Duodenal mucosa (tissue), 2 donors: ENCODE measurements around the gene SPATA18.
A peak's percentile ranks its signal among the peaks of the same experiment; 100 is the strongest.

Source experiments
- H3K27ac ChIP-seq: one replicate; pipeline ENCODE4 v1.7.0; 2013; ENCODE audit warnings: low read depth, low read length
- H3K27me3 ChIP-seq, 2 donors: one replicate each; pipeline ENCODE4 v1.7.0; 2013; ENCODE audit warnings: low read length in 2 of 2, control low read depth in 1 of 2; ENCODE audit not compliant: insufficient read depth in 2 of 2, control insufficient read depth in 1 of 2
- H3K36me3 ChIP-seq, 2 donors: one replicate each; pipeline ENCODE4 v1.7.0; 2013; ENCODE audit warnings: low read length in 2 of 2, control low read depth in 1 of 2; ENCODE audit not compliant: insufficient read depth in 2 of 2, control insufficient read depth in 1 of 2
- H3K4me1 ChIP-seq, 2 donors: one replicate each; pipeline ENCODE4 v1.7.0; 2013; ENCODE audit warnings: low read length in 2 of 2, control low read depth in 1 of 2; ENCODE audit not compliant: insufficient read depth in 2 of 2, control insufficient read depth in 1 of 2
- H3K4me3 ChIP-seq, 2 donors: one replicate each; pipeline ENCODE4 v1.7.0; 2013; ENCODE audit warnings: low read length in 2 of 2, low read depth in 1 of 2
- H3K9ac ChIP-seq, 2 donors: one replicate each; pipeline ENCODE4 v1.7.0; 2013; ENCODE audit warnings: low read length in 2 of 2, low read depth in 1 of 2
- H3K9me3 ChIP-seq, 2 donors: one replicate each; pipeline ENCODE4 v1.7.0; 2013; ENCODE audit warnings: low read length in 2 of 2, control low read depth in 1 of 2; ENCODE audit not compliant: control insufficient read depth in 1 of 2

Gene SPATA18

GRCh38 chr4:52017814-52018213, 33.3 kb upstream of the SPATA18 start:
- Histone ChIP-seq H3K4me3 (peak overlapping the region; percentile 65 to 71), H3K4me1 (peaks cover 6 to 23% of the 10 kb centered on the region in 2 donors), H3K9ac (peak overlapping the region in 1 of 2 donors; percentile 58), H3K36me3 (peaks cover 0 to 4% of the 10 kb centered on the region in 2 donors), H3K9me3 (no peaks in the 10 kb centered on the region), H3K27me3 (no peaks in the 10 kb centered on the region), H3K27ac (no peak overlapping the region)

- Histone ChIP-seq H3K9me3 (no peaks in the 10 kb centered on the region), H3K4me1 (peaks cover 6 to 20% of the 10 kb centered on the region in 2 donors), H3K36me3 (peaks cover 0 to 9% of the 10 kb centered on the region in 2 donors), H3K27ac (peak within 1 kb of the TSS; percentile 79), H3K4me3 (peak within 1 kb of the TSS; percentile 49 to 51), H3K27me3 (no peaks in the 10 kb centered on the region), H3K9ac (peak within 1 kb of the TSS in 1 of 2 donors; percentile 20)
Observed at GRCh38 chr4:52019936-52020657, 31.0 kb upstream of the SPATA18 start, which contains the start of gene LRRC66. TSS of gene LRRC66 (minus strand) at chr4:52020363. CDS start at chr4:52017613, 2,750 bp downstream.

GRCh38 chr4:52028970-52029369, 22.1 kb upstream of the SPATA18 start:
- peaks cover 9 to 29% of the 10 kb centered on the region in 2 donors for H3K36me3 ChIP-seq
- H3K4me1 ChIP-seq, result no peaks in the 10 kb centered on the region
- H3K9ac ChIP-seq, result no peak overlapping the region
- no peaks in the 10 kb centered on the region for H3K9me3 ChIP-seq
- no peak overlapping the region for H3K4me3 ChIP-seq
- H3K27me3 ChIP-seq, result no peaks in the 10 kb centered on the region
- no peak overlapping the region for H3K27ac ChIP-seq

- no peaks in the 10 kb centered on the region for H3K9me3 ChIP-seq
- H3K4me3 ChIP-seq, result no peak overlapping the region
- peaks cover 9 to 22% of the 10 kb centered on the region in 2 donors for H3K36me3 ChIP-seq
- peaks cover 19 to 23% of the 10 kb centered on the region in 2 donors for H3K4me1 ChIP-seq
- H3K27me3 ChIP-seq, result no peaks in the 10 kb centered on the region
- H3K9ac ChIP-seq, result no peak overlapping the region
- H3K27ac ChIP-seq, result no peak overlapping the region
Observed at GRCh38 chr4:52032005-52032404, 19.1 kb upstream of the SPATA18 start.

DNA sequence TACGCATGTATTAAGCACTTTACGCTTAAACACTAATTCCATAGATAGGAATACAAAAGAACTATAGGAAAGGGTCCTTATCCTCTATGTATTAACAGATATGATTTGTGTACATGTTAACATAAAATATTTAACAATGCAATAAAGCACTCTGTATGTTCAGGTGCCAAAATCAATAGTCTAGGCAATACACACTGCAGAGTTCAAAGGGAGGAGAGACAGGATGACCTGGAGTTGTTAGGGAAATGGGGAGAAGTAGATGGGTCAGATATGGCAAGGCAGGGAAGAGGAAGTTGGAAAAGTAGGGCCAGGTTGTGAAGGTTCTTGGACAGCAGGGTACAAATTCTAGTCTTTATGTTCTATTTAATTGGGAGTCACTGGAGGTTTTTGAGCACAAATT, 15.9 kb upstream of the SPATA18 start:
- no peak overlapping the region for H3K4me3 ChIP-seq
- H3K27me3 ChIP-seq, result no peaks in the 10 kb centered on the region
- no peak overlapping the region for H3K9ac ChIP-seq
- no peak overlapping the region for H3K27ac ChIP-seq
- H3K9me3 ChIP-seq, result no peaks in the 10 kb centered on the region
- H3K36me3 ChIP-seq, result peaks cover 5 to 10% of the 10 kb centered on the region in 2 donors
- peaks cover 23% of the 10 kb centered on the region in 2 donors for H3K4me1 ChIP-seq

GRCh38 chr4:52036886-52037530, 14.1 kb upstream of the SPATA18 start:
- Histone ChIP-seq H3K27ac (no peak overlapping the region), H3K27me3 (no peaks in the 10 kb centered on the region), H3K4me3 (peak overlapping the region; percentile 80 to 85), H3K9me3 (no peaks in the 10 kb centered on the region), H3K36me3 (peaks cover 0 to 2% of the 10 kb centered on the region in 2 donors), H3K9ac (peak overlapping the region; percentile 48 to 68), H3K4me1 (peaks cover 23% of the 10 kb centered on the region in 2 donors)

- Histone ChIP-seq H3K27me3 (no peaks in the 10 kb centered on the region), H3K4me3 (peak overlapping the region; percentile 80 to 85), H3K36me3 (no peaks in the 10 kb centered on the region), H3K4me1 (peaks cover 23% of the 10 kb centered on the region in 2 donors), H3K9ac (peak overlapping the region; percentile 48 to 68), H3K27ac (no peak overlapping the region), H3K9me3 (no peaks in the 10 kb centered on the region)
Observed at GRCh38 chr4:52037689-52038102, 13.4 kb upstream of the SPATA18 start.

GRCh38 chr4:52038103-52038912, 12.8 kb upstream of the SPATA18 start, which contains the start of gene SGCB:
TSS of gene SGCB (minus strand) at chr4:52038299. CDS start at chr4:52038259, 40 bp downstream.
- H3K9ac ChIP-seq, result peak within 1 kb of the TSS; percentile 51 to 68
- H3K4me3 ChIP-seq, result peak within 1 kb of the TSS; percentile 80 to 85

DNA sequence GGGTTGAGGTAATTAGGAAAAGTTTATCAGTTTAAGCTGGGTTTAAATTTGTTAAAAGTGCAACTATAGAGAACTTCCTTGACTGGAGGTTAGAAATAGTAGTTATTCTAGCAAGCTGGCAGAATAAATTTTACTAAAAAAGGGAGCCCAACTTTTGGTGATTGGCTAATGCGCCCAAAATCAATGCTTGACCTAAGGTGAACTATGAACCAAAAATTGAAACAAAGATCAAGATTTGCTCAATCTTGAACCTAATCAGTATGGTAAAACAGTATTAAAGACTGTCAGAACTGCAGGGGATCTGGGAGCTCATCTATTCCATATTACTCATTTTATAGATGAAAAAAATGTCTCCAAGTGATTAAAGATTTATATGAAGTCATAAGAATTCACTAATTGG, 6.1 kb upstream of the SPATA18 start:
- Histone ChIP-seq H3K9ac (no peak overlapping the region), H3K27ac (no peak overlapping the region), H3K27me3 (no peaks in the 10 kb centered on the region), H3K36me3 (no peaks in the 10 kb centered on the region), H3K4me3 (no peak overlapping the region), H3K4me1 (no peaks in the 10 kb centered on the region), H3K9me3 (no peaks in the 10 kb centered on the region)

More at GRCh38 chr4:52038103-52038912, 12.8 kb upstream of the SPATA18 start, which contains the start of gene SGCB:
- Histone ChIP-seq H3K9me3 (no peaks in the 10 kb centered on the region), H3K4me1 (peaks cover 23% of the 10 kb centered on the region in 2 donors), H3K36me3 (no peaks in the 10 kb centered on the region), H3K27me3 (no peaks in the 10 kb centered on the region), H3K27ac (no peak within 1 kb of the TSS)
